ENCODE results near the gene MASP2. TPM values are rescaled to one million over a fixed set of nuclear protein-coding genes. Genes with fewer than 3 reads are reported as not detected.
"Not testable (repeated sequence)": the region's sequence is repeated elsewhere in the genome, so short reads cannot be mapped to it uniquely, and the experiment has no call there.

Gene MASP2
- total RNA-seq, 4 donors from 2014 or later = 0.53 TPM; not detected in 3

DNA sequence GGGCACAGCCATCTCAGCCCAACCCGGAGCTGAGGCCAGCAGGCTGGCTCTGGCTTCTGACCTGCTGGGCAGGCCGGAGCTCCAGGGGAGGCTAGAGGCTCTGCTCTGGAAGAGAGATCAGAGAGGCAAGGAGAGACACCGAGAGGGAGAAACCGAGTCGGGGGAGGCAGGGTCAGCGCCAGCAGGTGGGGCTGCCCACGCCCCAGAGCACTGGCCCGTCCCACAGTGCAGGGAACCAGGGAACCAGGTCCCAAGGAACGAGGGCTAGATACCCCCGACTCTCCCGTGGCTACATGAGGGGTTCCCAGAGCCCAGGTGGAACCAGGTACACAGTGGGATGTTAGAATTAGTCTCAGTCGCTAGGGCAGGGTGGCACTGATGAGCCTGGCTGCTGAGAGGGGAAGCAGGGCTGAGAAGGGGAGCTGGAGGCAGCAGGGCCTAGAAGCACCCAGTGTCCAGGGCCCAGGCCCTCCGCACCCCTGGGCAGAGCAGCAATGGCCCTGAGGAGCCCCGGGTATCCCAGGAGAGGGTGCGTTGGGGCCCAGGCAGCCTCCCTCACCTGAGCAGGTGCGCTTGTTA, 2.1 kb downstream of the MASP2 start:
- no peak overlapping the region for H3K4me3 ChIP-seq
- 60% methylated on average over 2 of the region's 16 CpGs for WGBS
- no peaks in the 10 kb centered on the region for H3K9me3 ChIP-seq
- no peak for DNase-seq (ENCODE audit: low spot score in 2 of 2)
- no peaks in the 10 kb centered on the region for H3K4me1 ChIP-seq
- TF ChIP-seq, protein P1, sequence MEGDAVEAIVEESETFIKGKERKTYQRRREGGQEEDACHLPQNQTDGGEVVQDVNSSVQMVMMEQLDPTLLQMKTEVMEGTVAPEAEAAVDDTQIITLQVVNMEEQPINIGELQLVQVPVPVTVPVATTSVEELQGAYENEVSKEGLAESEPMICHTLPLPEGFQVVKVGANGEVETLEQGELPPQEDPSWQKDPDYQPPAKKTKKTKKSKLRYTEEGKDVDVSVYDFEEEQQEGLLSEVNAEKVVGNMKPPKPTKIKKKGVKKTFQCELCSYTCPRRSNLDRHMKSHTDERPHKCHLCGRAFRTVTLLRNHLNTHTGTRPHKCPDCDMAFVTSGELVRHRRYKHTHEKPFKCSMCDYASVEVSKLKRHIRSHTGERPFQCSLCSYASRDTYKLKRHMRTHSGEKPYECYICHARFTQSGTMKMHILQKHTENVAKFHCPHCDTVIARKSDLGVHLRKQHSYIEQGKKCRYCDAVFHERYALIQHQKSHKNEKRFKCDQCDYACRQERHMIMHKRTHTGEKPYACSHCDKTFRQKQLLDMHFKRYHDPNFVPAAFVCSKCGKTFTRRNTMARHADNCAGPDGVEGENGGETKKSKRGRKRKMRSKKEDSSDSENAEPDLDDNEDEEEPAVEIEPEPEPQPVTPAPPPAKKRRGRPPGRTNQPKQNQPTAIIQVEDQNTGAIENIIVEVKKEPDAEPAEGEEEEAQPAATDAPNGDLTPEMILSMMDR (IDR thresholded peaks at IDR 0.05) = no peak
- no peak for TF ChIP-seq EP300 (IDR thresholded peaks at IDR 0.05)
- no peak for TF ChIP-seq POLR2AphosphoS5 (IDR thresholded peaks at IDR 0.05)
- no peak for TF ChIP-seq POLR2A (IDR thresholded peaks at IDR 0.05)
- no peaks in the 10 kb centered on the region for H3K27me3 ChIP-seq
- H3K36me3 ChIP-seq = no peaks in the 10 kb centered on the region
- no peak overlapping the region for H3K27ac ChIP-seq

DNA sequence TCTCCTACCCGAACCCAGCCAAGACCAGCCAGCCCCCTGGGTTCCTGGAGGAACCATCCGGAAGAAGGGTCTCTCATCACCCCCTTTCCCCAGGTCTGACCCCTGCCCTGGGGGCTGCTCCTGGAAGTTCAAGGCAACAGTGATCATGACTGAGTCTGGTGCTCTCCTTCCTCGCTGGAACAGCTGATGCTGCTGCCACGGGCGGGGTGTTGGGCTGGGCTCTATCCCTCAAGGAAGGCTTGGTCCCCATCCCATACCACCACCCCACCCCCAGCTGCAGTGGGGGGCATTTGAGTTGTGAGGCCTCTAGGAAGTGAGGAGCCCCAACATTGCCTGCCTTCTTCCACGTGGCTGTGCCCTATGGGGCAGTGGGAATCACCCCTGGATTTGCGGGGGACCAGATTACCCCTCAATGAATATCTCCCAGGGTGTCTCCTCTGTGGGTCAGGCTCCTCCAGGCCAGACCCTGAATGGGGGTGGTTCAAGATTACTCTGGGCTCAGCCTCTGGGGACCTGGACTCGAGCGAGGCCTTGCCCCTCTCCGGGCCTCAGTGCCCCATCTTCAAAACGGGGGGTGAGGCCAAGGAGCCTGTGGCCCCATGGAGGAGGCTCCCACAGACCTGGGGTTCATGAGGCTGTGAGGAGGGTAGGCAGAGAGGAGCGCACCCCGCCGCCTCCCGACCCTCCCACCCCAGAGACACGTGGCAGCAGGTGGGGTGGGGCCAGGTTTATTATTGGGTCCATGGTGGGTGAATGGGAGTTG, 2.8 kb downstream of the MASP2 start:
- no peak for TF ChIP-seq POLR2AphosphoS5 (IDR thresholded peaks at IDR 0.05)
- TF ChIP-seq POLR2A (IDR thresholded peaks at IDR 0.05) = no peak
- TF ChIP-seq, protein P1 (IDR thresholded peaks at IDR 0.05) = no peak
- TF ChIP-seq EP300 (IDR thresholded peaks at IDR 0.05) = no peak
- DNase-seq (ENCODE audit: low spot score in 2 of 2) = no peak
- Histone ChIP-seq H3K36me3 (no peaks in the 10 kb centered on the region), H3K4me3 (no peak overlapping the region), H3K9me3 (no peaks in the 10 kb centered on the region), H3K4me1 (no peaks in the 10 kb centered on the region), H3K27ac (no peak overlapping the region), H3K27me3 (no peaks in the 10 kb centered on the region)
- no CpG with 5 or more reads among the region's 16 CpGs for WGBS

DNA sequence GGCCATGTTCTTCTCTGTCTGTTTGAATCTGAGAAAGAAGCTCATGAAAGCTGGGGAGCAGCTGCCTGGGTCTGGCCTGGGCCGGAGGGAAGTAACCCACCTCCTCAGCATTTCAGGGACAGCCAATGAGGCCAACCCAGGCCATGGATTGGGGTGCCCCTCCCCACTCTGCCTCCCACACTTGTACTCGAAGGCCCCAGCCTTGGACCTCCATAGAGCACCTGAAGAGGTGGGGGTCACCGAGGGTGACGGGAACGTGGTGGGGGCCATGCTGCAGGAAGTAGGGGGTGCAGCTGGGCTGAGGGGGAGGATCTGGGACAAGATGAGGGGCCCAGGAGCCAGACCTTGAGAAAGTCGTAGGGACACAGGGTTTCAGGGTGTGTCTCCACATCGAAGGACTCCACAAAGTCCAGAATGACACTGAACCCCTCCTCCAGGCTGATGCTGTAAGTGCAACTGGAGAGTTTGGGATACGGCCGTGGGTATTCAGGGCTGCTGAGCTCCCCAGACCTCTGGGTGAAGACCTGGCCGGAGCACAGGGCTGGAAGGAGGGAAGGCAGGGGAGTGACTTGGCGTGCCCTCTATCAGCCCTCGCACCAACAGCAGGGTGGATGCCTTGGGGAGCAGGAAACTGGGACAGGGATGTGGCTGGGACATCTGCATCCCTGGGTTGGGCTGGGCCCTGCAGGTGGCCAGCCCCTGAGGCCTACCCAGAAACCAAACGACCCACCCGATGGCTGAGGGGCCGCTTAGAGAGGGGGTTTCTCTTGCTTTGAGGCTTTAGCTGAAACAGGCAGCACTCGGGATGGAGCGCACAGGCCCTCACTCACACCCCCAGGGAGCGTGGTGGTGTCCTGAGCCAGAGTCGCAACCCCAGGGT, 3.8 kb downstream of the MASP2 start:
- Histone ChIP-seq H3K4me1 (no peaks in the 10 kb centered on the region), H3K27ac (no peak overlapping the region), H3K4me3 (no peak overlapping the region), H3K36me3 (no peaks in the 10 kb centered on the region), H3K9me3 (no peaks in the 10 kb centered on the region), H3K27me3 (peaks cover 6% of the 10 kb centered on the region)
- 73% methylated on average over 12 of the region's 19 CpGs for WGBS
- no peak for TF ChIP-seq EP300 (IDR thresholded peaks at IDR 0.05)
- no peak for TF ChIP-seq POLR2AphosphoS5 (IDR thresholded peaks at IDR 0.05)
- TF ChIP-seq, protein P1 (IDR thresholded peaks at IDR 0.05) = no peak
- no peak for TF ChIP-seq POLR2A (IDR thresholded peaks at IDR 0.05)
- DNase-seq (ENCODE audit: low spot score in 2 of 2) = no peak

DNA sequence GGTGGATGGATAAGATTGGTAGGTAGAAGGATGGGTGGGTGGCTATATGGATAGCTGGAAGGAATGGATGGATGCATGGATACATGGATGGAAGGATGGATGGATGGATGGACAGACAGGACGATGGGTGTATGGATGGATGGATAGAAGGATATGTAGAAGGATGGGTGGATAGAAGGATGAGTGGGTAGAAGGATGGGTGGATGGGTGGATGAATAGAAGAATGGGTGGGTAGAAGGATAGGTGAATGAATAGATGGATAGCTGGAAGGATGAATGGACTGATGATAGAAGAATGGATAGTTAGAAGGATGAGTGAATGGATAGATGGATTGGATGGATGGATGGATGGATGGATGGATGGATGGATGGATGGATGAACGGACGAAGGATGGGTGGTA, 5.0 kb downstream of the MASP2 start:
- no peaks in the 10 kb centered on the region for H3K4me1 ChIP-seq
- H3K9me3 ChIP-seq = no peaks in the 10 kb centered on the region
- DNase-seq (ENCODE audit: low spot score in 2 of 2) = no peak
- 84% methylated on average over 3 of the region's 3 CpGs for WGBS
- peaks cover 7% of the 10 kb centered on the region for H3K27me3 ChIP-seq
- no peaks in the 10 kb centered on the region for H3K36me3 ChIP-seq
- TF ChIP-seq, protein P1 (IDR thresholded peaks at IDR 0.05) = no peak
- TF ChIP-seq EP300 (IDR thresholded peaks at IDR 0.05) (no peak), POLR2A (IDR thresholded peaks at IDR 0.05) (no peak), POLR2AphosphoS5 (IDR thresholded peaks at IDR 0.05) (no peak)
- H3K27ac ChIP-seq = no peak overlapping the region
- no peak overlapping the region for H3K4me3 ChIP-seq

DNA sequence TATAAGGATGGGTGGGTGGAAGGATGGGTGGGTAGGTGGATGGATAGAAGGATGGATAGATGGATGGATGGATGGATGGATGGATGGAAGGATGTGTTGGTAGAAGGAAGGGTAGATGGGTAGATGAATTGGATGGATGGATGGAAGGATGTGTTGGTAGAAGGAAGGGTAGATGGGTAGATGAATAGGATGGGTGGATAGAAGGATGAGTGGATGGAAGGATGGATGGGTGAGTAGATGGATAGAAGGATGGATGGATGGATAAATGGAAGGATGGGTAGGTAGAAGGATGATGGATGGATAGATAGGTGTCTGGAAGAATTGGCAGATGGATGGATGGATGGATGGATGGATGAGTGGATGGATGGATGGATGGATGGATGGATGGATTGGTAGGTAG, 6.0 kb downstream of the MASP2 start:
- no peaks in the 10 kb centered on the region for H3K4me1 ChIP-seq
- no peak overlapping the region for H3K4me3 ChIP-seq
- peaks cover 7% of the 10 kb centered on the region for H3K27me3 ChIP-seq
- TF ChIP-seq, protein P1 (IDR thresholded peaks at IDR 0.05) = no peak
- no peak for TF ChIP-seq POLR2A (IDR thresholded peaks at IDR 0.05)
- no peak for TF ChIP-seq EP300 (IDR thresholded peaks at IDR 0.05)
- TF ChIP-seq POLR2AphosphoS5 (IDR thresholded peaks at IDR 0.05) = no peak
- DNase-seq (ENCODE audit: low spot score in 2 of 2) = no peak
- no peaks in the 10 kb centered on the region for H3K36me3 ChIP-seq
- no peaks in the 10 kb centered on the region for H3K9me3 ChIP-seq
- no peak overlapping the region for H3K27ac ChIP-seq

DNA sequence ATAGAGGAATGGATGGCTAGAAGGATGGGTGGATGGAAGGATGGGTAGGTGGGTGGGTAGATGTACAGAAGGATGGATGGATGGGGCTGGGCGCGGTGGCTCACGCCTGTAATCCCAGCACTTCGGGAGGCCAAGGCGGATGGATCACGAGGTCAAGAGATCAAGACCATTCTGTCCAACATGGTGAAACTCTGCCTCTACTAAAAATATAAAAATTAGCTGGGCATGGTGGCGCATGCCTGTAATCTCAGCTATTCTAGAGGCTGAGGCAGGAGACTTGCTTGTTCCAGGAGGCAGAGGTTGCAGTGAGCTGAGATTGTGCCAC, 7.0 kb downstream of the MASP2 start:
- not testable (repeated sequence) for H3K4me3 ChIP-seq; H3K4me1 ChIP-seq; H3K27me3 ChIP-seq; H3K9me3 ChIP-seq; H3K36me3 ChIP-seq; H3K27ac ChIP-seq; DNase-seq (ENCODE audit: low spot score in 2 of 2)
- 92% methylated on average over 7 of the region's 7 CpGs for whole genome bisulfite sequencing
